ENCODE measurements around the gene FAM193A.

FAM193A gene

DNA sequence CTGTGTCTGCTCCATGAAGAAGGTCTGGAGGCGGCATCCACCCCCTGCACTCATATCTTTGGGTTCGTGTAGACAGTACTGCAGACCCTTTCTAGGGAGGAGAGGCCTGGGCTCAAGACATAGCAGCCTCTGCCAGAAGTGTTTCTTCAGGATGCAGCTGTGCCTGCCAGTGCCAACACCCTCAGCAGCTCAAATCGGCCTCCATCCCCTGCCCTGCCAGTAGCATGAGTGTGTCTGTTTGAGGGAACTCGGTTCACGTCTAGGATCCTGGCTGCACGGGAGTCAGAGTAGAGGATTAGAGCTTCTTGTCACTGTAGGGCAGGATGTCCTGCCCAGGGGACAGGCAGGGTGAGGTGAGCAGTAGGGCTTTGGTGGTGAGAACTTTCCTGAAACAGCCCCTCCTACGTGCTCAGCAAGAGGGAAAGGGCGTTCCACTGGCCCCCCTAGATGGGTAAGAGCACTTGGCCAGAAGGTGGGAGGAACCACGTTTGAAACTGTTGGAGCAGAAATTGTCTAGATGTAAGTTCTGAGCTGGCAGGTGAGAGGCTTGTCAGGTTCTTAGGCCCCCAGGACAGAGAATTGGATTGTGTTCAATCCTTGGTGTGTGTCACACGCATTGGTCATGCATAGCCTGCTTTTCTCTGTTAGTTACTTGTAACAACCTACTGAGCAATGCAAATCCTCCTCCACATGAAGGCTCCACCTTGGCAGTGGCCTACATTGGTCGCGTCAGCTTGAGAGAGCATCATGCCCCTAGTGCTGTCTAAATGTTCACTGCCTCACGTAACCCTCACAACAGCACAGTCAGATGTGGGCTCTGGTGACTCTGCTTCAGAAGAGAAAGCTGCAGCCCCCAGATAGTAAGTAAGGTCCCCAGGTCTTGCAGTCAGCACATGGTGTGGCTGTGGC is 25.8 kb upstream of the FAM193A start:
- no peak for ATAC-seq
- TF ChIP-seq, protein P1, sequence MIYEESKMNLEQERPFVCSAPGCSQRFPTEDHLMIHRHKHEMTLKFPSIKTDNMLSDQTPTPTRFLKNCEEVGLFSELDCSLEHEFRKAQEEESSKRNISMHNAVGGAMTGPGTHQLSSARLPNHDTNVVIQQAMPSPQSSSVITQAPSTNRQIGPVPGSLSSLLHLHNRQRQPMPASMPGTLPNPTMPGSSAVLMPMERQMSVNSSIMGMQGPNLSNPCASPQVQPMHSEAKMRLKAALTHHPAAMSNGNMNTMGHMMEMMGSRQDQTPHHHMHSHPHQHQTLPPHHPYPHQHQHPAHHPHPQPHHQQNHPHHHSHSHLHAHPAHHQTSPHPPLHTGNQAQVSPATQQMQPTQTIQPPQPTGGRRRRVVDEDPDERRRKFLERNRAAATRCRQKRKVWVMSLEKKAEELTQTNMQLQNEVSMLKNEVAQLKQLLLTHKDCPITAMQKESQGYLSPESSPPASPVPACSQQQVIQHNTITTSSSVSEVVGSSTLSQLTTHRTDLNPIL (CRISPR knock-in tag; IDR thresholded peaks at IDR 0.05; ENCODE audit: low read depth): no peak
- TF ChIP-seq ZC3H10 (CRISPR knock-in tag; IDR thresholded peaks at IDR 0.05) (no peak), ISL1 (CRISPR knock-in tag; IDR thresholded peaks at IDR 0.05) (no peak), OSR1 (CRISPR knock-in tag; IDR thresholded peaks at IDR 0.05) (no peak), ZNF70 (CRISPR knock-in tag; IDR thresholded peaks at IDR 0.05) (no peak), TOX (CRISPR knock-in tag; IDR thresholded peaks at IDR 0.05; ENCODE audit: borderline replicate concordance) (no peak), GLIS3 (CRISPR knock-in tag; IDR thresholded peaks at IDR 0.05) (no peak), BACH2 (CRISPR knock-in tag; IDR thresholded peaks at IDR 0.05; ENCODE audit: borderline replicate concordance) (no peak), PPARA (CRISPR knock-in tag; IDR thresholded peaks at IDR 0.05; ENCODE audit: borderline replicate concordance) (no peak), RARB (CRISPR knock-in tag; IDR thresholded peaks at IDR 0.05) (no peak), ARNTL (CRISPR knock-in tag; IDR thresholded peaks at IDR 0.05; ENCODE audit: borderline replicate concordance, low read depth) (no peak), ESRRG (CRISPR knock-in tag; IDR thresholded peaks at IDR 0.05) (no peak), ZNF8 (CRISPR knock-in tag; IDR thresholded peaks at IDR 0.05) (no peak), ZFP3 (CRISPR knock-in tag; IDR thresholded peaks at IDR 0.05) (no peak), CSDC2 (CRISPR knock-in tag; IDR thresholded peaks at IDR 0.05) (no peak), ZFP30 (CRISPR knock-in tag; IDR thresholded peaks at IDR 0.05) (no peak)
- TF ChIP-seq, protein P2, sequence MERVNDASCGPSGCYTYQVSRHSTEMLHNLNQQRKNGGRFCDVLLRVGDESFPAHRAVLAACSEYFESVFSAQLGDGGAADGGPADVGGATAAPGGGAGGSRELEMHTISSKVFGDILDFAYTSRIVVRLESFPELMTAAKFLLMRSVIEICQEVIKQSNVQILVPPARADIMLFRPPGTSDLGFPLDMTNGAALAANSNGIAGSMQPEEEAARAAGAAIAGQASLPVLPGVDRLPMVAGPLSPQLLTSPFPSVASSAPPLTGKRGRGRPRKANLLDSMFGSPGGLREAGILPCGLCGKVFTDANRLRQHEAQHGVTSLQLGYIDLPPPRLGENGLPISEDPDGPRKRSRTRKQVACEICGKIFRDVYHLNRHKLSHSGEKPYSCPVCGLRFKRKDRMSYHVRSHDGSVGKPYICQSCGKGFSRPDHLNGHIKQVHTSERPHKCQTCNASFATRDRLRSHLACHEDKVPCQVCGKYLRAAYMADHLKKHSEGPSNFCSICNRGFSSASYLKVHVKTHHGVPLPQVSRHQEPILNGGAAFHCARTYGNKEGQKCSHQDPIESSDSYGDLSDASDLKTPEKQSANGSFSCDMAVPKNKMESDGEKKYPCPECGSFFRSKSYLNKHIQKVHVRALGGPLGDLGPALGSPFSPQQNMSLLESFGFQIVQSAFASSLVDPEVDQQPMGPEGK (CRISPR knock-in tag; IDR thresholded peaks at IDR 0.05; ENCODE audit: borderline replicate concordance): no peak
- TF ChIP-seq, protein P3, sequence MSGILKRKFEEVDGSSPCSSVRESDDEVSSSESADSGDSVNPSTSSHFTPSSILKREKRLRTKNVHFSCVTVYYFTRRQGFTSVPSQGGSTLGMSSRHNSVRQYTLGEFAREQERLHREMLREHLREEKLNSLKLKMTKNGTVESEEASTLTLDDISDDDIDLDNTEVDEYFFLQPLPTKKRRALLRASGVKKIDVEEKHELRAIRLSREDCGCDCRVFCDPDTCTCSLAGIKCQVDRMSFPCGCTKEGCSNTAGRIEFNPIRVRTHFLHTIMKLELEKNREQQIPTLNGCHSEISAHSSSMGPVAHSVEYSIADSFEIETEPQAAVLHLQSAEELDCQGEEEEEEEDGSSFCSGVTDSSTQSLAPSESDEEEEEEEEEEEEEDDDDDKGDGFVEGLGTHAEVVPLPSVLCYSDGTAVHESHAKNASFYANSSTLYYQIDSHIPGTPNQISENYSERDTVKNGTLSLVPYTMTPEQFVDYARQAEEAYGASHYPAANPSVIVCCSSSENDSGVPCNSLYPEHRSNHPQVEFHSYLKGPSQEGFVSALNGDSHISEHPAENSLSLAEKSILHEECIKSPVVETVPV (CRISPR knock-in tag; IDR thresholded peaks at IDR 0.05): no peak

DNA sequence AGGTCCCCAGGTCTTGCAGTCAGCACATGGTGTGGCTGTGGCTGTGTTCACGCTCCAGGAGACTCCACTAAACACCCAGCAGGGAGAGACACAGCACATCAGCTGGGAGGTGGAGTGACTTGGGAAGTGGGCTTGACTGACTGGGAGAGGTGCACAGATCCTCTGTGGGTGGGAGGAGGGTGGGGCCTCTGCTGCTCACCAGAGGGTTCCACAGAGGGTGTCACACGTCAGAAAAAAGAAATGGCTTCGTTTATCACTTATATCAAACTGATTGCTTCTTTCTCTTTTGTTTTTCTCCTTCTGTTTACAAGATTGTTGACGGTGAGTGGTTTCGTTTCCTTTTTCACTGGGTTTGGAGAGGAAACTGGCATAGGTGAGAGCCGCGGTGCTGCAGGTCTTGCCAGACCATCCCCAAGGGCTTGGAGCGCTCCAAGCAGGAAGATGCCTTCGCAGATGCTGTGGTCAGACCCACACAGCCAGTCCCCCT is 24.8 kb upstream of the FAM193A start:
- TF ChIP-seq OSR1 (CRISPR knock-in tag; IDR thresholded peaks at IDR 0.05) (no peak), ARNTL (CRISPR knock-in tag; IDR thresholded peaks at IDR 0.05; ENCODE audit: borderline replicate concordance, low read depth) (no peak), ZNF70 (CRISPR knock-in tag; IDR thresholded peaks at IDR 0.05) (no peak), RARB (CRISPR knock-in tag; IDR thresholded peaks at IDR 0.05) (no peak), ZNF565 (CRISPR knock-in tag; conservative IDR thresholded peaks at IDR 0.05; ENCODE audit: low read depth) (no peak), SNAI2 (CRISPR knock-in tag; IDR thresholded peaks at IDR 0.05) (no peak), BACH2 (CRISPR knock-in tag; IDR thresholded peaks at IDR 0.05; ENCODE audit: borderline replicate concordance) (no peak), TCF4 (CRISPR knock-in tag; IDR thresholded peaks at IDR 0.05; ENCODE audit: borderline replicate concordance) (no peak), TOX (CRISPR knock-in tag; IDR thresholded peaks at IDR 0.05; ENCODE audit: borderline replicate concordance) (no peak), PPARA (CRISPR knock-in tag; IDR thresholded peaks at IDR 0.05; ENCODE audit: borderline replicate concordance) (no peak)
- TF ChIP-seq, protein P3 (CRISPR knock-in tag; IDR thresholded peaks at IDR 0.05): no peak
- TF ChIP-seq, protein P1 (CRISPR knock-in tag; IDR thresholded peaks at IDR 0.05; ENCODE audit: low read depth): no peak
- TF ChIP-seq, protein P4, sequence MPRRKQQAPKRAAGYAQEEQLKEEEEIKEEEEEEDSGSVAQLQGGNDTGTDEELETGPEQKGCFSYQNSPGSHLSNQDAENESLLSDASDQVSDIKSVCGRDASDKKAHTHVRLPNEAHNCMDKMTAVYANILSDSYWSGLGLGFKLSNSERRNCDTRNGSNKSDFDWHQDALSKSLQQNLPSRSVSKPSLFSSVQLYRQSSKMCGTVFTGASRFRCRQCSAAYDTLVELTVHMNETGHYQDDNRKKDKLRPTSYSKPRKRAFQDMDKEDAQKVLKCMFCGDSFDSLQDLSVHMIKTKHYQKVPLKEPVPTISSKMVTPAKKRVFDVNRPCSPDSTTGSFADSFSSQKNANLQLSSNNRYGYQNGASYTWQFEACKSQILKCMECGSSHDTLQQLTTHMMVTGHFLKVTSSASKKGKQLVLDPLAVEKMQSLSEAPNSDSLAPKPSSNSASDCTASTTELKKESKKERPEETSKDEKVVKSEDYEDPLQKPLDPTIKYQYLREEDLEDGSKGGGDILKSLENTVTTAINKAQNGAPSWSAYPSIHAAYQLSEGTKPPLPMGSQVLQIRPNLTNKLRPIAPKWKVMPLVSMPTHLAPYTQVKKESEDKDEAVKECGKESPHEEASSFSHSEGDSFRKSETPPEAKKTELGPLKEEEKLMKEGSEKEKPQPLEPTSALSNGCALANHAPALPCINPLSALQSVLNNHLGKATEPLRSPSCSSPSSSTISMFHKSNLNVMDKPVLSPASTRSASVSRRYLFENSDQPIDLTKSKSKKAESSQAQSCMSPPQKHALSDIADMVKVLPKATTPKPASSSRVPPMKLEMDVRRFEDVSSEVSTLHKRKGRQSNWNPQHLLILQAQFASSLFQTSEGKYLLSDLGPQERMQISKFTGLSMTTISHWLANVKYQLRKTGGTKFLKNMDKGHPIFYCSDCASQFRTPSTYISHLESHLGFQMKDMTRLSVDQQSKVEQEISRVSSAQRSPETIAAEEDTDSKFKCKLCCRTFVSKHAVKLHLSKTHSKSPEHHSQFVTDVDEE (CRISPR knock-in tag; IDR thresholded peaks at IDR 0.05): no peak
- ATAC-seq: no peak
